OCI-LY3 (cell line): Measurements from ENCODE around the gene SLC44A3.

Experiments
- H2AFZ ChIP-seq: fragments of 200-600, 300-600 bp; shearing (Covaris generic); 2 replicates; pipeline ENCODE4 v1.6.0; 2014; ENCODE audit warnings: antibody characterized with exemption, low read depth, low read length
- H3K27ac ChIP-seq: fragments of 200-600, 300-600 bp; sonication (generic); 2 replicates; pipeline ENCODE4 v1.5.1; 2014; ENCODE audit warnings: mild to moderate bottlenecking, low read length, moderate library complexity, mixed read lengths
- H3K27me3 ChIP-seq: fragments of 200-600, 300-600 bp; sonication (generic); 2 replicates; pipeline ENCODE4 v1.6.1; 2014; ENCODE audit warnings: low read depth, low read length, mixed read lengths
- H3K36me3 ChIP-seq: fragments of 200-600, 300-600 bp; sonication (generic); replicated peaks from 2 replicates; pipeline ENCODE3; 2014; ENCODE audit warnings: low read depth, low read length, mixed read lengths
- H3K4me1 ChIP-seq: fragments of 300-600, 200-600 bp; sonication (generic); 2 replicates; pipeline ENCODE4 v1.6.1; 2014; ENCODE audit warnings: low read length, mixed read lengths
- H3K4me2 ChIP-seq: fragments of 200-600, 300-600 bp; sonication (generic); 2 replicates; pipeline ENCODE4 v1.6.1; 2014; ENCODE audit warnings: low read length, mixed read lengths
- H3K4me3 ChIP-seq: fragments of 300-600, 200-600 bp; sonication (generic); 2 replicates; pipeline ENCODE4 v1.5.1; 2014; ENCODE audit warnings: antibody characterized with exemption, mild to moderate bottlenecking, low read length, moderate library complexity
- H3K79me2 ChIP-seq: fragments of 300-600, 200-600 bp; shearing (Covaris generic); 2 replicates; pipeline ENCODE4 v1.6.1; 2014; ENCODE audit warnings: mild to moderate bottlenecking, low read length, mixed read lengths
- H3K9ac ChIP-seq: fragments of 300-600, 200-600 bp; shearing (Covaris generic); 2 replicates; pipeline ENCODE4 v1.6.0; 2014; ENCODE audit warnings: mild to moderate bottlenecking, low read length, moderate library complexity
- H3K9me3 ChIP-seq: fragments of 200-600, 300-600 bp; shearing (Covaris generic); 2 replicates; pipeline ENCODE4 v1.6.1; 2014; ENCODE audit warnings: low read length, mixed read lengths; ENCODE audit not compliant: insufficient read depth
- H4K20me1 ChIP-seq: fragments of 200-600, 300-600 bp; sonication (generic); 2 replicates; pipeline ENCODE4 v1.6.1; 2016; ENCODE audit warnings: low read length, mixed read lengths; ENCODE audit not compliant: insufficient read depth
- EZH2phosphoT487 ChIP-seq: fragments of 200-600 bp; shearing (Covaris generic); IDR thresholded peaks from 2 replicates; pipeline ENCODE4 v1.6.1; 2018; ENCODE audit warnings: antibody characterized with exemption, mixed run types, low read depth
- TF ChIP-seq, protein P1 (sequence below): fragments of 200-600, 300-600 bp; sonication (generic); IDR thresholded peaks from 2 replicates; pipeline ENCODE4 v1.5.1; 2014; ENCODE audit warnings: antibody characterized with exemption, low read length, low read depth

Gene SLC44A3

DNA sequence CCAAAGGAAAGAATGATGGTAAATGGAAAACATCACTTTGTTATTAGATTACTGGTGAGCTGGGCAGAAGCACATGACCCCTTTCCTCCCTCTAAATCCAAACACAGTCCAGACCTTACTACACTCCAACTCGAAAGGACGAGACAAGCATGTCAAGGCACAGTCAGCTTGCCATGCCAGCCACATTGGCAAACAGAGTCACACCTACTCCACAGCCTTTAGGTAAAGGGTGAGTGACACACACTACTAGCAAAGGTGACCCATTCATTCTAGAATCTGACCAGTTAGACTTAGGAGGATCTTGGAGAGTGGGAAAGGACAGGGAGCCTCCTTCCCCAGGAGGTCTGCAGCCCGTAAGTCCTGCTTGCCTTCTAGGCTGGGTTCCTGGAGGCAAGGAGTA, 3.0 kb downstream of the SLC44A3 start:
- no peak for TF ChIP-seq EZH2phosphoT487
- TF ChIP-seq, protein P1, sequence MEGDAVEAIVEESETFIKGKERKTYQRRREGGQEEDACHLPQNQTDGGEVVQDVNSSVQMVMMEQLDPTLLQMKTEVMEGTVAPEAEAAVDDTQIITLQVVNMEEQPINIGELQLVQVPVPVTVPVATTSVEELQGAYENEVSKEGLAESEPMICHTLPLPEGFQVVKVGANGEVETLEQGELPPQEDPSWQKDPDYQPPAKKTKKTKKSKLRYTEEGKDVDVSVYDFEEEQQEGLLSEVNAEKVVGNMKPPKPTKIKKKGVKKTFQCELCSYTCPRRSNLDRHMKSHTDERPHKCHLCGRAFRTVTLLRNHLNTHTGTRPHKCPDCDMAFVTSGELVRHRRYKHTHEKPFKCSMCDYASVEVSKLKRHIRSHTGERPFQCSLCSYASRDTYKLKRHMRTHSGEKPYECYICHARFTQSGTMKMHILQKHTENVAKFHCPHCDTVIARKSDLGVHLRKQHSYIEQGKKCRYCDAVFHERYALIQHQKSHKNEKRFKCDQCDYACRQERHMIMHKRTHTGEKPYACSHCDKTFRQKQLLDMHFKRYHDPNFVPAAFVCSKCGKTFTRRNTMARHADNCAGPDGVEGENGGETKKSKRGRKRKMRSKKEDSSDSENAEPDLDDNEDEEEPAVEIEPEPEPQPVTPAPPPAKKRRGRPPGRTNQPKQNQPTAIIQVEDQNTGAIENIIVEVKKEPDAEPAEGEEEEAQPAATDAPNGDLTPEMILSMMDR, result no peak
- Histone ChIP-seq H2AFZ (no peak overlapping the region), H3K4me1 (no peaks in the 10 kb centered on the region), H4K20me1 (no peaks in the 10 kb centered on the region), H3K4me3 (no peak overlapping the region), H3K9me3 (no peaks in the 10 kb centered on the region), H3K27me3 (no peaks in the 10 kb centered on the region), H3K27ac (no peak overlapping the region), H3K9ac (no peak overlapping the region), H3K36me3 (no peaks in the 10 kb centered on the region), H3K79me2 (no peaks in the 10 kb centered on the region), H3K4me2 (no peak overlapping the region)

DNA sequence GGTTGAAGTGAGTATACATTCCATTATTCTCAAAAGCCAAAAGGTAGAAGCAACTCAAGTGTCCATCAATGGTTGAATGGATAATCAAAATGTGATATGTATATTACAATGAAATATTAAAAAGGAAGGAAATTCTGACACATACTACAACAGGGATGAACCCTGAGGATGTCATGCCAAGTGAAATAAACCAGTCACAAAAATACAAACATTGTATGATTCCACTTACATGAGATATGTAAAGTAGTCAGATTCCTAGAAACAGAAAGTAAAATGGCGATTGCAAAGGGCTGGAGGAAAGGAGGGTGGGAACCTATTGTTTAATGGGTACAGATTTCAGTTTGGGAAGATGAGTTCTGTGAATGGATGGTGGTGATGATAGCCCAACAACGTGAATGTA, 5.8 kb downstream of the SLC44A3 start:
- TF ChIP-seq, protein P1, result no peak
- Histone ChIP-seq H3K9ac (no peak overlapping the region), H3K4me2 (no peak overlapping the region), H3K4me3 (no peak overlapping the region), H4K20me1 (no peaks in the 10 kb centered on the region), H2AFZ (no peak overlapping the region), H3K79me2 (no peaks in the 10 kb centered on the region), H3K27ac (no peak overlapping the region), H3K9me3 (no peaks in the 10 kb centered on the region), H3K27me3 (no peaks in the 10 kb centered on the region), H3K36me3 (no peaks in the 10 kb centered on the region), H3K4me1 (no peaks in the 10 kb centered on the region)

DNA sequence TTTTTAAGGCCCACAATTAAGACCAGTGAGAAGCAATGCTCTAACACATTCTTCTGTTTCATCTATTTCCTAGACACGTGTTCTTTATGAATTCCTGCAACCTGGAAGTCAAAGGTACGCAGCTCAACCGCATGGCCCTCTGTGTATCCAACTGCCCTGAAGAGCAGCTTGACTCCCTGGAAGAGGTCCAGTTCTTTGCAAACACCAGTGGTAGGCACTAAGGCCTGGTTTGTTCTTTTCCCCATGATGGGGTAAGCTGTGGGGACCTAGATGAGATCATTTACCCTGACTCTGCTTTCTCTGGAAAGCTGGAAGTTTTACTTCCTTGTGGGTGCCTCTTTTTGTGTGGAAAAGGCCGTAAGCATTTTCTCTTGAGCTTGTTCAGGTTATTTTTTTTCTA, 7.3 kb downstream of the SLC44A3 start:
- Histone ChIP-seq H3K4me3 (no peak overlapping the region), H3K79me2 (no peaks in the 10 kb centered on the region), H3K4me2 (no peak overlapping the region), H3K27me3 (no peaks in the 10 kb centered on the region), H3K36me3 (no peaks in the 10 kb centered on the region), H4K20me1 (no peaks in the 10 kb centered on the region), H3K9ac (no peak overlapping the region), H3K27ac (no peak overlapping the region), H3K4me1 (no peaks in the 10 kb centered on the region), H3K9me3 (no peaks in the 10 kb centered on the region), H2AFZ (no peak overlapping the region)
- TF ChIP-seq, protein P1, result no peak
- TF ChIP-seq EZH2phosphoT487, result no peak

DNA sequence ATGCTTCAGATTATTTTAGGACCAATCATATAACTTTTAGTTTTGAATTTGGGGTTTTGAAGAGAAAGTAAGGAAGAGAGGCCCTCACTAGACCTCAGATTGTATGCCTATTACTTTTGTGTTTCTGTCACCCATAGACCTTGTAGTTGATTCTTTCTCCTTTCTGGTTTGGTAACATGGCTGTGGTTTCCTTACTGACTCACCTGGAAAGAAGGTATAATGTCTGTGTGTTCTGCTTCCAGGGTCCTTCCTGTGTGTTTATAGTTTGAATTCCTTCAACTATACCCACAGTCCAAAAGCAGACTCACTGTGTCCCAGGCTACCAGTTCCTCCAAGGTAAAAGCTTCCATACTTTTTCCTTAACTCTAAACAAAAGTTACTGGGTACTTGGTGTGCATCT, 8.1 kb downstream of the SLC44A3 start:
- no peaks in the 10 kb centered on the region for H3K4me1 ChIP-seq
- H2AFZ ChIP-seq, result no peak overlapping the region
- no peak overlapping the region for H3K4me3 ChIP-seq
- no peaks in the 10 kb centered on the region for H4K20me1 ChIP-seq
- no peak overlapping the region for H3K27ac ChIP-seq
- H3K27me3 ChIP-seq, result no peaks in the 10 kb centered on the region
- no peaks in the 10 kb centered on the region for H3K36me3 ChIP-seq
- H3K9ac ChIP-seq, result no peak overlapping the region
- TF ChIP-seq, protein P1, result no peak
- TF ChIP-seq EZH2phosphoT487, result no peak
- no peak overlapping the region for H3K4me2 ChIP-seq
- H3K79me2 ChIP-seq, result no peaks in the 10 kb centered on the region
- H3K9me3 ChIP-seq, result no peaks in the 10 kb centered on the region
